ENCODE data around the gene GPC5. TPM values are rescaled to one million over a fixed set of nuclear protein-coding genes. Genes with fewer than 3 reads are reported as not detected.

The GPC5 gene
- total and polyA plus RNA-seq, 2 of the 8 experiments (the other 6 are each of a cell fraction or from before 2014, with no cell fraction given) = 0.20 to 0.39 TPM

DNA sequence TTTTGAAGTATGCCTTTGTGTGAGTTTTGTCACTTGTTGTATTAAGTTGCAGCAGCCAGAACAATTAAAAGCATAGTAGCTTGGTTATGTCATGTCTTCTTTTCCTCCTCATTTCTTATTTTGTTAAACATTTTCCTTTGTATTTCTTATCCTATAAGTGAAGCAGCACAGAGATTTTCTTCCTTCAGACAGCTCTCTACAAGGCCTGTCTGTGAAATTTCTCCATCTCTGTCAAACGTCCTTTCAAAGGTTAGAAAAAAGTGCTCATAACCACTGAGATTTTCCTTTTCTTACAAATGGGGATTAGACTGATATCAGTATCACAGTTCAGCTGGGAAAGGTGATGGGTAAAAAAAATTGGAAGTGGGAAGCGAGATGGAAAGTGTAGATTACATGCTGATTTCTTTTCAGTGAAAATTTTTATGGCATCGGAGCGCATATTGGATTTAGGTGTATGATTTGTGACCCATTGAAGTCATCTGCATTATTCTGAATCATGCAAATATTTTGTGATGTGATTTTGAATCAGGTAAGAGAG lies 71.7 kb downstream of the GPC5 start:
- WGBS, 2 experiments (ENCODE audit: extremely low coverage in 1 of 2, insufficient coverage in 1 of 2, insufficient read length in 1 of 2, insufficient replicate concordance in 2 of 2, low coverage in 1 of 2, low lambda C conversion rate in 2 of 2, missing lambda C conversion rate in 1 of 2) = 90% methylated on average over 4 of the region's 4 CpGs; no CpG with 5 or more reads in 1 of the 2 experiments
- CTCF ChIA-PET (ENCODE audit: partially characterized antibody) = no interaction called here
- no peak for FAIRE-seq

More for the DNA sequence above, 71.7 kb downstream of the GPC5 start:
- TF ChIP-seq BCL11A (IDR thresholded peaks at IDR 0.05; ENCODE audit: low read depth in 2 of 2, low read length in 2 of 2) (no peak), RBBP5 (IDR thresholded peaks at IDR 0.05; ENCODE audit: borderline replicate concordance, low read depth, low read length) (no peak), POLR2AphosphoS5 (IDR thresholded peaks at IDR 0.05; ENCODE audit: low read depth, low read length) (no peak), RAD21 (IDR thresholded peaks at IDR 0.05 in 1 of 2, conservative IDR thresholded peaks at IDR 0.05 in 1 of 2; ENCODE audit: low read depth in 2 of 2, low read length in 2 of 2) (no peak), SP1 (IDR thresholded peaks at IDR 0.05; ENCODE audit: low read depth, low read length) (no peak), EGR1 (IDR thresholded peaks at IDR 0.05; ENCODE audit: borderline replicate concordance, low read depth, low read length) (no peak), YY1 (IDR thresholded peaks at IDR 0.05; ENCODE audit: low read depth, low read length) (no peak), CBX8 (IDR thresholded peaks at IDR 0.05; ENCODE audit: borderline replicate concordance, low read depth, low read length) (no peak)
- no peak overlapping the region for H3K4me2 ChIP-seq (ENCODE audit: insufficient read depth in 1 of 2, low read depth in 2 of 2, low read length in 2 of 2)
- DNase-seq (ENCODE audit: low read depth in 1 of 2, low spot score in 2 of 2) = no peak
- no peaks in the 10 kb centered on the region for H3K79me2 ChIP-seq (ENCODE audit: control insufficient read depth in 1 of 2, insufficient read depth in 2 of 2, low read length in 2 of 2)
- H4K20me1 ChIP-seq (replicated peaks in 1 of 2; ENCODE audit: control insufficient read depth in 1 of 2, insufficient read depth in 2 of 2, low read length in 2 of 2) = no peaks in the 10 kb centered on the region
- H3K4me1 ChIP-seq (replicated peaks in 1 of 4; ENCODE audit: control insufficient read depth in 3 of 4, insufficient read depth in 4 of 4, low read length in 3 of 4) = no peaks in the 10 kb centered on the region
- no peak overlapping the region for H3K14ac ChIP-seq (ENCODE audit: insufficient read length)
- H3K23me2 ChIP-seq (ENCODE audit: low read depth, low read length) = no peaks in the 10 kb centered on the region
- H3K4ac ChIP-seq (replicated peaks; ENCODE audit: insufficient read length, low read depth, low read length) = no peak overlapping the region
- H3K18ac ChIP-seq (ENCODE audit: extremely low read depth, low read length) = no peak overlapping the region
- no peak overlapping the region for H3K27ac ChIP-seq (ENCODE audit: low read depth, low read length)
- H2AK5ac ChIP-seq (ENCODE audit: low read depth, low read length) = no peak overlapping the region
- H2BK15ac ChIP-seq (ENCODE audit: low read length) = no peak overlapping the region
- no peak overlapping the region for H4K8ac ChIP-seq (ENCODE audit: extremely low read depth, insufficient read depth, low read length)
- H4K91ac ChIP-seq (replicated peaks; ENCODE audit: insufficient read length, low read length) = no peak overlapping the region
- H2BK120ac ChIP-seq (replicated peaks; ENCODE audit: low read depth, low read length) = no peak overlapping the region
- H3K9ac ChIP-seq (replicated peaks in 1 of 4; ENCODE audit: extremely low read depth in 1 of 4, low read depth in 3 of 4, low read length in 3 of 4) = no peak overlapping the region
- no peaks in the 10 kb centered on the region for H3K9me3 ChIP-seq (ENCODE audit: insufficient read depth in 2 of 2, low read depth in 1 of 2, low read length in 1 of 2)
- H2BK20ac ChIP-seq (ENCODE audit: low read length) = no peak overlapping the region
- no peak overlapping the region for H3K4me3 ChIP-seq (ENCODE audit: extremely low read depth in 1 of 4, insufficient read depth in 2 of 4, low read depth in 3 of 4, low read length in 4 of 4)
- no peak overlapping the region for H2AFZ ChIP-seq (ENCODE audit: low read length)
- H3K56ac ChIP-seq (replicated peaks; ENCODE audit: insufficient read length, low read depth, low read length) = no peak overlapping the region
- no peak overlapping the region for H2BK12ac ChIP-seq (ENCODE audit: low read depth, low read length)
- POLR2A ChIA-PET (ENCODE audit: partially characterized antibody) = interaction anchor here (0.6 kb wide), 1 partner anchor 324 kb away, joined by 4 read pairs; no protein-coding TSS in a partner anchor
- no peaks in the 10 kb centered on the region for H3K36me3 ChIP-seq (ENCODE audit: control insufficient read depth in 2 of 4, insufficient read depth in 4 of 4, low read length in 3 of 4)
- no peak overlapping the region for H3K23ac ChIP-seq (ENCODE audit: insufficient read length)
- no peaks in the 10 kb centered on the region for H3K27me3 ChIP-seq (replicated peaks in 1 of 4; ENCODE audit: control insufficient read depth in 3 of 4, extremely low read depth in 1 of 4, insufficient read depth in 3 of 4, low read length in 3 of 4)
- H2BK5ac ChIP-seq (ENCODE audit: low read depth, low read length) = no peak overlapping the region
- H4K5ac ChIP-seq (ENCODE audit: insufficient read length, low read depth, low read length) = no peak overlapping the region
- H3K79me1 ChIP-seq (ENCODE audit: low read depth, low read length) = no peaks in the 10 kb centered on the region

Data from H1 (cell line).